Activated CD4-positive, alpha-beta T cell treated with anti-CD3 and anti-CD28 coated beads for 4 hours (primary cell): ENCODE data around the gene IQCK.

Experiments
- DNase-seq, 2 donors: peaks; one replicate each; pipeline ENCODE4 v3.0.0-alpha.2; 2020

The IQCK gene

DNA sequence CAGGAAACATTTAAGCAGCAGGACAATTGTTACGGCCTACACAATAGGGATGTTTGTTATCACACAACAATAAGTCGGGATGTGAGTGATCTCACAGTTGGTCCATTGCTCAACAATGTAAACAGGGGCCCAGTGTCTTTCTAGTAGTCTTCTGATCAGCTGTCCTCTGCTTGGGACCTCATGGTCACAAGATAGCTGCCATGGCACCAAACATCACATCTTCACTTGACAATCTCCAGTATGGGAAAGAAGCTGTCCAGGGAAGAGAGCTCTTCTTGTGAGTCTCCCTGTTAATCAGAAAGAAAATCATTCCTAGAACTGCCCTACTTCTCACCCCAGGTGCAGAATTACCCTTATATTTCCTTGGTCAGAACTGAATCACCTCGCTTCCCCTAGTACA lies 172.8 kb downstream of the IQCK start:
- no peak for DNase-seq

DNA sequence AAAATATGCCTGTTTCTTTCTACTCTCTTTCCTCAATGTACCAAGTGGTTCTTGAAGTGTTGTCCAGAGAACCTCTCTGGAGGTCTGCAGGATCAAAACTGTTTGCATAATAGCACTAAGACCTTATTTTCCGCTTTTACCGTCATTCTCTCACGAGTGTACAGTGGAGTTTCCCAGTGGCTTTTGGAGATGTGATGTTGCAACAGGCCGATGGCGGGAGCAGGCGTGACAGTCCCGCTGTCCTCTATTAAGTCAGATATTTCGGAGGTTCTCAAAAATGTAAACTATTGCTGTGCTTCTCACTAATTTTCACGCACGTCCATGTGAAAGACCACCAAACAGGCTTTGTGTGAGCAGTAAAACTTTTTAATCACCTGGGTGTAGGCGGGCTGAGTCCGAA lies 174.8 kb downstream of the IQCK start:
- no peak for DNase-seq

DNA sequence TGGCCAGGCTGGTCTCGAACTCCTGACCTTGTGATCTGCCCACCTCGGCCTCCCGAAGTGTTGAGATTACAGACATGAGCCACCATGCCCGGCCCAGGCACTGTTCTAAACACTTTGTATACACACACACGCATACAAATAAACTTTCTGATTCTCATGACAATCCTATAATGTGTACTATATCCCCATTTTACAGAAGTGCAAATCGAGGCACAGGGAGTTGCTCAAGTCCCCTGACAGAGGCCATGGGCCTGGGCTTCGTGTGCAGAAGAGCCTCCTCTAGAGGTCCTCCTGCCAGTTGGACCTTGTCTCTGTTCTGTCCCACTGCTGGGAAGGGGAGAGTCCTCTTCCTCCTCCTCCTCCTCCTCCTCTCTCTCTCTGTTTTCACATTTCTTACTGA lies 176.5 kb downstream of the IQCK start:
- no peak for DNase-seq

DNA sequence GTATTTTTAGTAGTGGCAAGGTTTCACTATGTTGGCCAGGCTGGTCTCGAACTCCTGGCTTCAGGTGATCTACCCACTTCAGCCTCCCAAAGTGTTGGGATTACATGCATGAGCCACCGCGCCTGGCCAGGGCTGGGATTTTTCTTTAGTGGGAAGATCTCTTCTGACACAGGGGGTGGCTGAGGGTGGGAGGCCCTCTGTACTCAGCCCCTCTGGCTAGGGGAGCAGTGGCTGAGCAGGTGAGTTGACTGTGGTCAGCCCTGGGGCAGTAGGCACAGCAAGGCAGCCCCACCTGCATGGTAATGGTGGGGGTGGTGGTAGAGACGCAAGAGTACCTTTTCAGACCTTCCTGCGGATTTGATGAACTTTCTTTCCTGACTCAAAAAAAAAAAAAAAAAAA lies 178.9 kb downstream of the IQCK start:
- no peak for DNase-seq

DNA sequence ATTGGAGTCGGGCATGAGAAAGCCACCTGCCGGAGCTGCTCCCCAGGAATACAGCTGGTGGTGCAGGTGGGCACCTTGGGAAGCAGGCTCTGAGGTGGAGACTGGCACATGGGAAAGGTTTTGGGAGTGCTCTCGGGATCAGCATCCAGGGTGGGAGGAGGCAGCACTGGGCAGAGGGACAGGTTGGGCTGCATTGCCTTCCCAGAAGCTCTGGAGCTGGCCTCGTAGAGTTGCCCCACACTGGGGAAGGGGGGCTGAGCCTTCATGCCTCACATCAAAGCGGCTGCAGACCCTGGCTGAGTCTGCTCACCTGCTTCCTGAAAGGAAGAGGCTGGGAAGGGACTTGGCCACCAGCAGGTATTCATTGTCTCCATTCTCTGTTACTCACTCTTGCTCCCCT lies 180.1 kb downstream of the IQCK start:
- no peak for DNase-seq

DNA sequence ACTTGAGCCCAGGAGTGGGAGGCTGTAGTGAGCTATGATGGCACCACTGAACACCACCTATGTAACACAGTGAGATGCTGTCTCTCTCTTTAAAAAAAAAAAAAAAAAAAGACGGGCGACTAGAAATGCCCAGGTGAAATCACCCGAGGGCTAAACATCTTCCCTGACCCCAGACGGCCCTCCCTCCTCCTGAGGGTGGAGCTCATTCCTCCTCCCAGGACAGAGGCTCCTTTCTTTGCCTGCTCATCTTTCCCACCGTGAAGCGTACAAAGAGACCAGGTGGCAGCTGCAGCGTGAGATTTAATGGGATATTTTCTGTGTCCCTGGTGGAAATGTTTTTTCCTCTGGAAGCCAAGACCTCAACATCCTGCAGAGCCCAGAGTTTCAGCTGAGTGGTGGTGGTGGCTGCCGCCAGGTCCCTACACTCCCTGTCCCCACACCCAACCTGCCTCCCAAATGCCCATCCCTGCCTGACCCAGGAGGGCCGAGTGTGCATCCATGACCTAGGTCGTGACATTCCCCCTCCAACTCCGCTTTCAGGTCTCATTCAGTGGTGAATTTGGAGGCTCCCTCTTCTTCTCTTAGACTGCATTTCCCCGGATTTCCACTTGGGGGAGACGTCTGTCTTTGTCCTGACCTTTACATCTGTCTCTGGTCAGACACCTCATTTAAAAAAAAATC lies 181.0 kb downstream of the IQCK start:
- peak in 1 of 2 donors; percentile 39 for DNase-seq

DNA sequence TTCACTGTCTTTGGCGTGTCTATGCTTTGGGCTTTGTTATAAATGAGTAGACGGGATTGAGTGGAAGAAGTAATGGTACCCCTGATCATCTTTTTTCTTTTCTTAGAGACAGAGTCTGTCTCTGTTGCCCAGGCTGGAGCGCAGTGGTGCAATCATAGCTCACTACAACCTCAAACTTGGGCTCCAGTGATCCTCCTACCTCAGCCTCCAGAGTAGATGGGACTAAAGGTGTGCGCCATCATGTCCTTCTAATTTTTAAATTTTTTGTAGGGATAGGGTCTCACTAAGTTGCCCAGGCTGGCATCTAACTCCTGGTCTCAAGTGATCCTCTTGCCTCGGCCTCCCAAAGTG lies 181.5 kb downstream of the IQCK start:
- no peak for DNase-seq

DNA sequence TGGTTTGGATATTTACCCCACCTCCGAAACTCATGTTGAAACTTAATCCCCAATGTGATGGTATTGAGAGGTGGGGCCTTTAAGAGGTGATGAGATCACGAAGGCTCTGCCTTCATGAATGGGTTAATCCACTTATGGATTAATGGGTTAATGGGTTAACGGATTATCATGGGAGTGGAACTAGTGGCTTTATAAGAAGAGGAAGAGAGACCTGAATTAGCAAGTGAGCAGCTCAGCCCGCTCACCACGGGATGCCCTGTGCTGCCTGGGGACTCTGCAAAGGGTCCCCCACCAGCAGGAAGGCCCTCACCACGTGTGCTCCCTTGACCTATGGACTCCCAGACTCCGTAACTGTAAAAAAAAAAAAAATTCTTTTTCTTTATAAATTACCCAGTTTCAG lies 183.1 kb downstream of the IQCK start:
- no peak for DNase-seq

DNA sequence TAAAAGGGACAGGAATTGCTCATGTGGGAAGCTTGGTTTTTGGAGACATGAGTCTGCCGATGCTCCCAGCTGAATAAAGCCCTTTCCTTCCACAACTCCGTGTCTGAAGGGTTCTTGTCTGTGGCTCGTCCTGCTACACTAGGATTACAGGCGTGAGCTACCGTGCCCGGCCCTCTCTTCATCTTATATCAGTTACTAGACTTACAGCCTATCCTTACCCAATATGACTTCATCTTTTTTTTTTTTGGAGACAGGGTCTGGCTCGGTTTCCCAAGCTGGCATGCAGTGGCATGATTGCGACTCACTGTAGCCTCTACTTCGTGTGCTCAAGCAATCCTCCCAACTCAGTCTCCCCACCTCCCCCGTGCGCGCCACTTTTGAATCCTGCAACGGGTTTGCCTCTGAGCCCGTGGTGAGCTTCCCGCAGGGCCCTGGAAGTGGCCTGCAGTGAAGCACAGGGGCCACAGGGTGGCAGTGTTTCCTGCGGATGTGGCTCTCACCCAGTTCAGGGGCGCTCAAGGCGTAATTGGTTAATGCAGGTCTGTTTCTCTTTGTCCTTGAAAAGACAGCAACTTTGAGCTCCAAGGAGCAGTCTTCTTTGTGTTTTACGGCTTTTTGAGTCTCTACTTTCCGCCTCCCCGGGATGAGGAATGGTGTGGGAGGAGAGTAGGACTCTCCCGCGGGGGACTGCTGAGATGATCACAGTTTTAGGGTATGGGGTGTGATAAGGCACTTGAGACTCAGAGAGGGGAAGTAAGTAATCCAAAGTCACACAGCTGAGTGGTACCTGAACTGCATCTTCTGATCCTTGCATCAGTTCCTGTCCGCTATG lies 189.3 kb downstream of the IQCK start:
- peak; percentile 54 to 69 for DNase-seq
